ENCODE results near the gene NPAS2. TPM values are rescaled to one million over a fixed set of nuclear protein-coding genes. Genes with fewer than 3 reads are reported as not detected.

The NPAS2 gene
- total RNA-seq, 2 donors from 2014 or later = 1.1 to 1.6 TPM

DNA sequence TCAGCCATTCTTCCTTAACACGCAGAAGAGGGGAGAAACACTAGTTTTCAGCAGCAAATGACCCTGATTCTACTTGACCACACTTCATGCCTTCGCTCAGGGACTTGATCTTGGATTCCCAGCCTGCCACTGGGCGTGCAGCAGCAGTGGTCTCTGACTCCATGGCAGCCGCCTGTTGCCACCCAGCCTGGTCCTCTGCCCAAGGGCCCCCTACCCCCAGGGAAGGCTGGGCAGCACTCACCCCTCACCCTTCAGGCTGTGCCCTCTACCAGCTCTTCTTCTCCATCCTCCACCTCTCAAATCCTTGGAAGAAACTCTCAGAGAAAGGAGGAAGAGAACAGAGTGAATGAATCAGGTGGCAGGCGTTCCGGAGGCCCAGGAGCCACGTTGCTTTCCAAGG lies 150.1 kb downstream of the NPAS2 start:
- Histone ChIP-seq H3K27me3 (ENCODE audit: control insufficient read depth, insufficient read depth, low read length, poor library complexity, severe bottlenecking) (no peaks in the 10 kb centered on the region), H3K9me3 (ENCODE audit: control insufficient read depth, low read length) (no peaks in the 10 kb centered on the region), H3K4me1 (ENCODE audit: control insufficient read depth, insufficient read depth, low read length) (no peaks in the 10 kb centered on the region), H3K36me3 (ENCODE audit: control insufficient read depth, insufficient read depth, low read length) (no peaks in the 10 kb centered on the region), H3K27ac (ENCODE audit: low read depth, low read length) (no peak overlapping the region), H3K9ac (ENCODE audit: extremely low read depth, low read length, poor library complexity, severe bottlenecking) (no peak overlapping the region), H3K4me3 (ENCODE audit: low read length) (no peak overlapping the region)
- Mint-ChIP-seq H3K9me3 (no peaks in the 10 kb centered on the region), H3K27me3 (ENCODE audit: insufficient read depth) (no peaks in the 10 kb centered on the region), H3K4me3 (no peak overlapping the region), H3K27ac (no peak overlapping the region), H3K36me3 (ENCODE audit: low read depth) (no peaks in the 10 kb centered on the region), H3K4me1 (no peaks in the 10 kb centered on the region)
- DNase-seq = no peak
- WGBS, 2 experiments (ENCODE audit: insufficient coverage in 1 of 2, insufficient read length in 1 of 2) = 80 to 91% methylated on average over 2 to 7 of the region's 7 CpGs
- no peak for TF ChIP-seq CTCF (conservative IDR thresholded peaks at IDR 0.05)

DNA sequence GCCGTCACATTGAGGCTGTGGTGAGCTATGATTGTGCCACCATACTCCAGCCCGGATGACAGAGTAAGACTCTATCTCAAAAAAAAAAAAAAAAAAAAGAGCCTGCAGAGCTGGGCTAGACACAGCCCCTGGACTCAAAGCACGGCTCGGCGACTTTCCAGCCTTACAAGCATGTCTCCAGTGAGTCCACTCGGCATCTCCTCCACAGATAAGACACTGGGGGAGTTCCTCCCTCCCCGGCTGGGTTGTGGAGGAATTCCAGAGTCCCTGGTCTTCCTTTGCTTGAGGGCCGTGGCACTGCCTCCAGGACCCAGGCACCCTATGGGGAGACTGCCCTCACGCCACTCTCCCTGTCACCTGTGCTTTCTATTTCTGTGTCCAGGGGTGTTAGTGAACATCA lies 151.3 kb downstream of the NPAS2 start:
- DNase-seq = no peak
- no peak overlapping the region for H3K27ac Mint-ChIP-seq
- no peak overlapping the region for H3K4me3 ChIP-seq (ENCODE audit: low read length)
- H3K36me3 ChIP-seq (ENCODE audit: control insufficient read depth, insufficient read depth, low read length) = no peaks in the 10 kb centered on the region
- H3K9me3 ChIP-seq (ENCODE audit: control insufficient read depth, low read length) = no peaks in the 10 kb centered on the region
- H3K9me3 Mint-ChIP-seq = no peaks in the 10 kb centered on the region
- H3K4me3 Mint-ChIP-seq = no peak overlapping the region
- H3K27me3 ChIP-seq (ENCODE audit: control insufficient read depth, insufficient read depth, low read length, poor library complexity, severe bottlenecking) = no peaks in the 10 kb centered on the region
- H3K4me1 Mint-ChIP-seq = no peaks in the 10 kb centered on the region
- H3K4me1 ChIP-seq (ENCODE audit: control insufficient read depth, insufficient read depth, low read length) = no peaks in the 10 kb centered on the region
- no peak overlapping the region for H3K27ac ChIP-seq (ENCODE audit: low read depth, low read length)
- no peaks in the 10 kb centered on the region for H3K27me3 Mint-ChIP-seq (ENCODE audit: insufficient read depth)
- TF ChIP-seq CTCF (conservative IDR thresholded peaks at IDR 0.05) = no peak
- WGBS, 2 experiments (ENCODE audit: insufficient coverage in 1 of 2, insufficient read length in 1 of 2) = 95 to 97% methylated on average over 3 to 9 of the region's 9 CpGs
- H3K36me3 Mint-ChIP-seq (ENCODE audit: low read depth) = no peaks in the 10 kb centered on the region
- no peak overlapping the region for H3K9ac ChIP-seq (ENCODE audit: extremely low read depth, low read length, poor library complexity, severe bottlenecking)

DNA sequence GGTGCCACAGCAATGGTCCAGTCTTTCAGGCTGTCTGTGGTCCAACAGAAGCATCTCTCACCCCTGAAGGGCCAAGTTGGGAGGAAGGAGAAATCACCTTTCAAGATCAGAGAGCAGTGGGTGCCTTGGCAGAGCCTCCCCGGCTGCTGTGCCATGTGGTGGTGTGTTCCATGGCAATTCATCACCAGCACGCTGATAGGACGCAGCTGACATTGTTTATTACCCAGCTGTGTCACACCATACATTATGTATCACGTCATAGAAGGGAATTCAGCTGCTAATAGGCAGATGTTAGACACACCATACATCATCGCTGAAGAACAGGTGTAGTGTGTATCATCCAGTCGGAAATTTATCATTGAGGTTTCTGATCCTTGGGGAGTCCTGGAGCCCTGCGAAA lies 152.5 kb downstream of the NPAS2 start:
- H3K9me3 ChIP-seq (ENCODE audit: control insufficient read depth, low read length) = no peaks in the 10 kb centered on the region
- H3K4me3 ChIP-seq (ENCODE audit: low read length) = no peak overlapping the region
- TF ChIP-seq CTCF (conservative IDR thresholded peaks at IDR 0.05) = no peak
- no peak overlapping the region for H3K27ac ChIP-seq (ENCODE audit: low read depth, low read length)
- Mint-ChIP-seq H3K27me3 (ENCODE audit: insufficient read depth) (no peaks in the 10 kb centered on the region), H3K27ac (no peak overlapping the region), H3K4me3 (no peak overlapping the region), H3K36me3 (ENCODE audit: low read depth) (no peaks in the 10 kb centered on the region), H3K9me3 (no peaks in the 10 kb centered on the region), H3K4me1 (no peaks in the 10 kb centered on the region)
- DNase-seq = no peak
- 92 to 97% methylated on average over 6 to 7 of the region's 7 CpGs for WGBS, 2 experiments (ENCODE audit: insufficient coverage in 1 of 2, insufficient read length in 1 of 2)
- H3K9ac ChIP-seq (ENCODE audit: extremely low read depth, low read length, poor library complexity, severe bottlenecking) = no peak overlapping the region
- no peaks in the 10 kb centered on the region for H3K4me1 ChIP-seq (ENCODE audit: control insufficient read depth, insufficient read depth, low read length)
- H3K36me3 ChIP-seq (ENCODE audit: control insufficient read depth, insufficient read depth, low read length) = no peaks in the 10 kb centered on the region
- H3K27me3 ChIP-seq (ENCODE audit: control insufficient read depth, insufficient read depth, low read length, poor library complexity, severe bottlenecking) = no peaks in the 10 kb centered on the region
